Measurements from ENCODE around the gene TM9SF3. TPM values are rescaled to one million over a fixed set of nuclear protein-coding genes. Genes with fewer than 3 reads are reported as not detected.
A peak's percentile ranks its signal among the peaks of the same experiment; 100 is the strongest.

The TM9SF3 gene
- polyA plus RNA-seq, 4 donors, result 30.3 to 250 (median 62.5) TPM

GRCh38 chr10:96511044-96511945, 75.5 kb downstream of the TM9SF3 start:
- no peak overlapping the region for H3K27ac ChIP-seq (ENCODE audit: low read depth in 1 of 3, low read length in 2 of 3)
- H3K36me3 ChIP-seq (ENCODE audit: control insufficient read depth in 3 of 3, insufficient read depth in 2 of 3, low read depth in 1 of 3, low read length in 3 of 3), result no peaks in the 10 kb centered on the region
- H3K27me3 ChIP-seq (ENCODE audit: control insufficient read depth in 3 of 3, insufficient read depth in 3 of 3, low read length in 3 of 3), result peaks cover 0 to 44% (median 3%) of the 10 kb centered on the region in 3 donors
- FAIRE-seq (no peak), DNase-seq (peak; percentile 62 to 66)
- 46 to 62% (median 49%) methylated on average over 7 of the region's 7 CpGs for WGBS, 3 donors
- H3K4me1 ChIP-seq (ENCODE audit: control insufficient read depth in 3 of 3, insufficient read depth in 2 of 3, low read depth in 1 of 3, low read length in 2 of 3), result peaks cover 0 to 17% (median 5%) of the 10 kb centered on the region in 3 donors
- H3K4me3 ChIP-seq (ENCODE audit: low read depth in 1 of 3, low read length in 3 of 3), result no peak overlapping the region
- H3K9me3 ChIP-seq (ENCODE audit: control insufficient read depth in 2 of 2, insufficient read depth in 1 of 2, low read depth in 1 of 2, low read length in 1 of 2), result no peaks in the 10 kb centered on the region

- no peaks in the 10 kb centered on the region for H3K36me3 ChIP-seq (ENCODE audit: control insufficient read depth in 3 of 3, insufficient read depth in 2 of 3, low read depth in 1 of 3, low read length in 3 of 3)
- H3K4me1 ChIP-seq (ENCODE audit: control insufficient read depth in 3 of 3, insufficient read depth in 2 of 3, low read depth in 1 of 3, low read length in 2 of 3), result peaks cover 0 to 12% (median 5%) of the 10 kb centered on the region in 3 donors
- FAIRE-seq (no peak), DNase-seq (no peak)
- H3K4me3 ChIP-seq (ENCODE audit: low read depth in 1 of 3, low read length in 3 of 3), result no peak overlapping the region
- peaks cover 0 to 40% (median 3%) of the 10 kb centered on the region in 3 donors for H3K27me3 ChIP-seq (ENCODE audit: control insufficient read depth in 3 of 3, insufficient read depth in 3 of 3, low read length in 3 of 3)
- H3K9me3 ChIP-seq (ENCODE audit: control insufficient read depth in 2 of 2, insufficient read depth in 1 of 2, low read depth in 1 of 2, low read length in 1 of 2), result no peaks in the 10 kb centered on the region
- WGBS, 3 donors, result 85 to 92% (median 86%) methylated on average over 3 of the region's 3 CpGs
- no peak overlapping the region for H3K27ac ChIP-seq (ENCODE audit: low read depth in 1 of 3, low read length in 2 of 3)
These were observed 77.7 kb downstream of the TM9SF3 start for GRCh38 chr10:96509017-96509641.

- 77 to 83% (median 80%) methylated on average over 2 of the region's 2 CpGs for WGBS, 3 donors
- FAIRE-seq, result no peak
- H3K4me3 ChIP-seq (ENCODE audit: low read depth in 1 of 3, low read length in 3 of 3), result no peak overlapping the region
- DNase-seq, result no peak
- H3K27ac ChIP-seq (ENCODE audit: low read depth in 1 of 3, low read length in 2 of 3), result no peak overlapping the region
- no peaks in the 10 kb centered on the region for H3K4me1 ChIP-seq (ENCODE audit: control insufficient read depth in 3 of 3, insufficient read depth in 2 of 3, low read depth in 1 of 3, low read length in 2 of 3)
- no peaks in the 10 kb centered on the region for H3K36me3 ChIP-seq (ENCODE audit: control insufficient read depth in 3 of 3, insufficient read depth in 2 of 3, low read depth in 1 of 3, low read length in 3 of 3)
- peaks cover 0 to 23% (median 0%) of the 10 kb centered on the region in 3 donors for H3K27me3 ChIP-seq (ENCODE audit: control insufficient read depth in 3 of 3, insufficient read depth in 3 of 3, low read length in 3 of 3)
- H3K9me3 ChIP-seq (ENCODE audit: control insufficient read depth in 2 of 2, insufficient read depth in 1 of 2, low read depth in 1 of 2, low read length in 1 of 2), result no peaks in the 10 kb centered on the region
These were observed 79.8 kb downstream of the TM9SF3 start for GRCh38 chr10:96507044-96507443.

GRCh38 chr10:96505150-96506136, 81.4 kb downstream of the TM9SF3 start:
- DNase-seq (no peak), FAIRE-seq (no peak)
- Histone ChIP-seq H3K9me3 (ENCODE audit: control insufficient read depth in 2 of 2, insufficient read depth in 1 of 2, low read depth in 1 of 2, low read length in 1 of 2) (no peaks in the 10 kb centered on the region), H3K27ac (ENCODE audit: low read depth in 1 of 3, low read length in 2 of 3) (no peak overlapping the region), H3K27me3 (ENCODE audit: control insufficient read depth in 3 of 3, insufficient read depth in 3 of 3, low read length in 3 of 3) (peaks cover 0 to 8% (median 0%) of the 10 kb centered on the region in 3 donors), H3K4me1 (ENCODE audit: control insufficient read depth in 3 of 3, insufficient read depth in 2 of 3, low read depth in 1 of 3, low read length in 2 of 3) (no peaks in the 10 kb centered on the region), H3K36me3 (ENCODE audit: control insufficient read depth in 3 of 3, insufficient read depth in 2 of 3, low read depth in 1 of 3, low read length in 3 of 3) (no peaks in the 10 kb centered on the region), H3K4me3 (ENCODE audit: low read depth in 1 of 3, low read length in 3 of 3) (no peak overlapping the region)
- 70 to 77% (median 73%) methylated on average over 12 of the region's 12 CpGs for WGBS, 3 donors

GRCh38 chr10:96502561-96503282, 84.1 kb downstream of the TM9SF3 start:
- Histone ChIP-seq H3K9me3 (ENCODE audit: control insufficient read depth in 2 of 2, insufficient read depth in 1 of 2, low read depth in 1 of 2, low read length in 1 of 2) (no peaks in the 10 kb centered on the region), H3K27me3 (ENCODE audit: control insufficient read depth in 3 of 3, insufficient read depth in 3 of 3, low read length in 3 of 3) (peaks cover 0 to 4% (median 0%) of the 10 kb centered on the region in 3 donors), H3K4me3 (ENCODE audit: low read depth in 1 of 3, low read length in 3 of 3) (no peak overlapping the region), H3K27ac (ENCODE audit: low read depth in 1 of 3, low read length in 2 of 3) (no peak overlapping the region), H3K36me3 (ENCODE audit: control insufficient read depth in 3 of 3, insufficient read depth in 2 of 3, low read depth in 1 of 3, low read length in 3 of 3) (no peaks in the 10 kb centered on the region), H3K4me1 (ENCODE audit: control insufficient read depth in 3 of 3, insufficient read depth in 2 of 3, low read depth in 1 of 3, low read length in 2 of 3) (no peaks in the 10 kb centered on the region)
- 86 to 89% (median 86%) methylated on average over 7 of the region's 7 CpGs for WGBS, 3 donors
- DNase-seq (no peak), FAIRE-seq (no peak)

- 71 to 84% (median 83%) methylated on average over 4 of the region's 4 CpGs for WGBS, 3 donors
- no peak for FAIRE-seq
These were observed 84.8 kb downstream of the TM9SF3 start for GRCh38 chr10:96501985-96502384.

GRCh38 chr10:96500519-96500918, 86.3 kb downstream of the TM9SF3 start:
- WGBS, 3 donors, result 56 to 66% (median 63%) methylated on average over 7 of the region's 7 CpGs

More at GRCh38 chr10:96501985-96502384, 84.8 kb downstream of the TM9SF3 start:
- peaks cover 0 to 4% (median 0%) of the 10 kb centered on the region in 3 donors for H3K27me3 ChIP-seq (ENCODE audit: control insufficient read depth in 3 of 3, insufficient read depth in 3 of 3, low read length in 3 of 3)
- no peak overlapping the region for H3K4me3 ChIP-seq (ENCODE audit: low read depth in 1 of 3, low read length in 3 of 3)
- no peaks in the 10 kb centered on the region for H3K4me1 ChIP-seq (ENCODE audit: control insufficient read depth in 3 of 3, insufficient read depth in 2 of 3, low read depth in 1 of 3, low read length in 2 of 3)
- no peaks in the 10 kb centered on the region for H3K36me3 ChIP-seq (ENCODE audit: control insufficient read depth in 3 of 3, insufficient read depth in 2 of 3, low read depth in 1 of 3, low read length in 3 of 3)
- DNase-seq, result no peak
- H3K9me3 ChIP-seq (ENCODE audit: control insufficient read depth in 2 of 2, insufficient read depth in 1 of 2, low read depth in 1 of 2, low read length in 1 of 2), result no peaks in the 10 kb centered on the region
- H3K27ac ChIP-seq (ENCODE audit: low read depth in 1 of 3, low read length in 2 of 3), result no peak overlapping the region

More at GRCh38 chr10:96500519-96500918, 86.3 kb downstream of the TM9SF3 start:
- Histone ChIP-seq H3K9me3 (ENCODE audit: control insufficient read depth in 2 of 2, insufficient read depth in 1 of 2, low read depth in 1 of 2, low read length in 1 of 2) (no peaks in the 10 kb centered on the region), H3K27ac (ENCODE audit: low read depth in 1 of 3, low read length in 2 of 3) (no peak overlapping the region), H3K27me3 (ENCODE audit: control insufficient read depth in 3 of 3, insufficient read depth in 3 of 3, low read length in 3 of 3) (peaks cover 0 to 4% (median 0%) of the 10 kb centered on the region in 3 donors), H3K4me3 (ENCODE audit: low read depth in 1 of 3, low read length in 3 of 3) (no peak overlapping the region), H3K4me1 (ENCODE audit: control insufficient read depth in 3 of 3, insufficient read depth in 2 of 3, low read depth in 1 of 3, low read length in 2 of 3) (no peaks in the 10 kb centered on the region), H3K36me3 (ENCODE audit: control insufficient read depth in 3 of 3, insufficient read depth in 2 of 3, low read depth in 1 of 3, low read length in 3 of 3) (no peaks in the 10 kb centered on the region)
- DNase-seq (no peak), FAIRE-seq (no peak)

Measured in small intestine (tissue), 7 donors.